DND-41 (cell line): ENCODE results near the gene SGTA.

Source experiments
- ATAC-seq: fragments of 200-7000 bp; cut with Tn5 transposase; 3 replicates; pipeline ENCODE4 v1.9.1; 2021; ENCODE audit warnings: low read depth; ENCODE audit not compliant: insufficient read depth
- DNase-seq: peaks from one replicate; pipeline ENCODE4 v3.0.0-alpha.2; 2020
- H2AFZ ChIP-seq: 2 replicates; pipeline ENCODE4 v1.6.0; 2012; ENCODE audit warnings: low read depth, low read length
- H3K27ac ChIP-seq: 2 replicates; pipeline ENCODE4 v1.5.1; 2012; ENCODE audit warnings: low read length, inconsistent platforms
- H3K27me3 ChIP-seq: fragments of 200-600 bp; sonication (generic); 2 replicates; pipeline ENCODE4 v1.6.0; 2012; ENCODE audit warnings: low read length, mild to moderate bottlenecking, inconsistent platforms; ENCODE audit not compliant: insufficient read depth, poor library complexity
- H3K36me3 ChIP-seq: 2 replicates; pipeline ENCODE4 v1.5.1; 2012; ENCODE audit warnings: low read length, inconsistent platforms; ENCODE audit not compliant: insufficient read depth
- H3K4me1 ChIP-seq: 2 replicates; pipeline ENCODE4 v1.5.1; 2012; ENCODE audit warnings: mild to moderate bottlenecking, low read length; ENCODE audit not compliant: insufficient read depth
- H3K4me2 ChIP-seq: 2 replicates; pipeline ENCODE4 v1.6.0; 2012; ENCODE audit warnings: mild to moderate bottlenecking, moderate library complexity, low read length, inconsistent platforms; ENCODE audit not compliant: insufficient read depth
- H3K4me3 ChIP-seq, 2 experiments: fragments of 200-600 bp in 1 of 2; shearing (Covaris generic) in 1 of 2; 2 replicates each; pipeline ENCODE4 v1.5.1; 2012 to 2016; ENCODE audit warnings: inconsistent platforms in 2 of 2, low read length in 2 of 2, mild to moderate bottlenecking in 2 of 2, low read depth in 1 of 2, moderate library complexity in 1 of 2
- H3K79me2 ChIP-seq: 2 replicates; pipeline ENCODE4 v1.6.0; 2012; ENCODE audit warnings: low read length, inconsistent platforms; ENCODE audit not compliant: insufficient read depth
- H3K9ac ChIP-seq: 2 replicates; pipeline ENCODE4 v1.6.0; 2012; ENCODE audit warnings: low read depth, mild to moderate bottlenecking, inconsistent platforms, low read length, moderate library complexity
- H3K9me3 ChIP-seq: 2 replicates; pipeline ENCODE4 v1.5.1; 2012; ENCODE audit warnings: low read length, moderate library complexity, mild to moderate bottlenecking, inconsistent platforms; ENCODE audit not compliant: insufficient read depth, severe bottlenecking
- H4K20me1 ChIP-seq: 2 replicates; pipeline ENCODE4 v1.6.0; 2012; ENCODE audit warnings: low read length; ENCODE audit not compliant: insufficient read depth
- EZH2 ChIP-seq: IDR thresholded peaks from 3 replicates; pipeline ENCODE4 v1.6.1; 2012; ENCODE audit warnings: borderline replicate concordance, low read depth, mild to moderate bottlenecking, moderate library complexity, low read length, inconsistent platforms; ENCODE audit not compliant: severe bottlenecking
- TF ChIP-seq, protein P1 (sequence below): IDR thresholded peaks from 2 replicates; pipeline ENCODE4 v1.5.1; 2012; ENCODE audit warnings: borderline replicate concordance, low read length, moderate library complexity, mild to moderate bottlenecking; ENCODE audit not compliant: poor library complexity, severe bottlenecking; ENCODE audit errors: extremely low read depth

The SGTA gene

DNA sequence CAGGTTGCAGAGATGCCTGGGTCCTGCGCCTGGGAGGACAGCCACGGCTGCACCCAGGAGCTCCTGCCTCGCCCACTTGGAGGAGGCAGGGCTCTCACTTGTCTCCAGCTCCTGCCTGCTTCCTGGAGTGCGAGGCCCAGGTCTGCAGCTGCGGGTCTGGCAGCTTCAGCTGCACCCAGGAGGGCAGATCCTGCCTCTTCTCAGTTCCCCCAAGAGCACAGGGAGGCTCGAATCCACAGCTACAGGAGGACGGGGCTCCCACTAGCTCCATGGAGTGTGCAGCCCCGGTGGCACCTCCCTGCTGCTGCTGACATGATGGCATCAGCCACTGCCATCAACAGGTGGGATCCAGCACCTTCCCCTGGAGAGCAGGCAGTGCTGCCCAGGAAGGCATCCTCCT lies 41.1 kb upstream of the SGTA start:
- no peaks in the 10 kb centered on the region for H4K20me1 ChIP-seq
- H3K36me3 ChIP-seq: peaks cover 24% of the 10 kb centered on the region
- H3K27me3 ChIP-seq: no peaks in the 10 kb centered on the region
- peaks cover 6% of the 10 kb centered on the region for H3K79me2 ChIP-seq
- no peak overlapping the region for H3K9ac ChIP-seq
- H3K4me3 ChIP-seq: no peak overlapping the region
- H3K4me2 ChIP-seq: no peak overlapping the region
- no peaks in the 10 kb centered on the region for H3K9me3 ChIP-seq
- ATAC-seq (no peak), DNase-seq (no peak)
- no peak overlapping the region for H3K27ac ChIP-seq
- TF ChIP-seq EZH2: no peak
- TF ChIP-seq, protein P1, sequence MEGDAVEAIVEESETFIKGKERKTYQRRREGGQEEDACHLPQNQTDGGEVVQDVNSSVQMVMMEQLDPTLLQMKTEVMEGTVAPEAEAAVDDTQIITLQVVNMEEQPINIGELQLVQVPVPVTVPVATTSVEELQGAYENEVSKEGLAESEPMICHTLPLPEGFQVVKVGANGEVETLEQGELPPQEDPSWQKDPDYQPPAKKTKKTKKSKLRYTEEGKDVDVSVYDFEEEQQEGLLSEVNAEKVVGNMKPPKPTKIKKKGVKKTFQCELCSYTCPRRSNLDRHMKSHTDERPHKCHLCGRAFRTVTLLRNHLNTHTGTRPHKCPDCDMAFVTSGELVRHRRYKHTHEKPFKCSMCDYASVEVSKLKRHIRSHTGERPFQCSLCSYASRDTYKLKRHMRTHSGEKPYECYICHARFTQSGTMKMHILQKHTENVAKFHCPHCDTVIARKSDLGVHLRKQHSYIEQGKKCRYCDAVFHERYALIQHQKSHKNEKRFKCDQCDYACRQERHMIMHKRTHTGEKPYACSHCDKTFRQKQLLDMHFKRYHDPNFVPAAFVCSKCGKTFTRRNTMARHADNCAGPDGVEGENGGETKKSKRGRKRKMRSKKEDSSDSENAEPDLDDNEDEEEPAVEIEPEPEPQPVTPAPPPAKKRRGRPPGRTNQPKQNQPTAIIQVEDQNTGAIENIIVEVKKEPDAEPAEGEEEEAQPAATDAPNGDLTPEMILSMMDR: no peak
- no peak overlapping the region for H2AFZ ChIP-seq
- peaks cover 18% of the 10 kb centered on the region for H3K4me1 ChIP-seq

DNA sequence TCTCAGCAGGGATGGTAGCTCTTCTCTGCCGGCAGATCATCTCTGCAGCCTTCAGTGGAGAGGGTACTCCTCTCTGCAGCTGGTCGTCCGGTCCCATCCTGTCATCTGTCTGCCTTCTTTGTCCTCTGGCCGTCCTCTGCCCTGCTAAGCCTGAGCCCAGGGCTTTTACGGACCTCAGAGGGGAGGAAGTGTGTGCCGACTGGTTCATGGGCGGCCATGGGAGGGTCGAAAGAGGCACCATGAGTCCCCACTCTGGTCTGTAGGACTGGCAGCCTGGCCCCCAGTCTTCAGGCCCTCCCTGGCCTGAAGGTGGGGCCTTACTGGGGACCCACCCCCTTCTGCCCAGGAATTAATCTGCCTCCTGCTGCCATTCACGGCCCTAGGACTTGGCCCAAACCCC lies 40.6 kb upstream of the SGTA start:
- no peak for DNase-seq

DNA sequence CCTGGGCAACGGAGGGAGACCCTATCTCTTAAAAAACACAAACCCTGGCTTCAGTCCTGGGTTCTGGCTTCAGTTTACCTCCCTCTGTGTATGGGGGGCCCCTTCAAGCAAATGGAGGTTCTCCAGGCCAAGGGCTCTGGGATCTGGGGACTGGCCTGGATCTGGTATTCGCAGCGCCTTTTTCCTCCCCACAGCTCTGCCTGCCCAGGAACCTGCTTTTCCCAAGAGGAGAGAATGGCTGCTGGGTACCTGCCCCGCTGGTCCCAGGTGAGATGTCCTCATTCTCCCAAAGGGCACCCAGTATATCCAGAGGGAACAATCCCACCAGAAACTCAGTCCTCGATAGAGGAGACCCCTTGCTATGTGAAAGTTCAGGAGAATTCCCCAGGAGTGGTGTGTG lies 39.8 kb upstream of the SGTA start:
- TF ChIP-seq, protein P1: no peak
- no peak for TF ChIP-seq EZH2
- no peaks in the 10 kb centered on the region for H4K20me1 ChIP-seq
- H3K4me3 ChIP-seq: no peak overlapping the region
- H3K36me3 ChIP-seq: peaks cover 21% of the 10 kb centered on the region
- H2AFZ ChIP-seq: no peak overlapping the region
- peaks cover 19% of the 10 kb centered on the region for H3K4me1 ChIP-seq
- DNase-seq: no peak
- no peaks in the 10 kb centered on the region for H3K27me3 ChIP-seq
- H3K4me2 ChIP-seq: no peak overlapping the region
- no peak overlapping the region for H3K27ac ChIP-seq
- no peak for ATAC-seq
- H3K79me2 ChIP-seq: peaks cover 6% of the 10 kb centered on the region
- no peak overlapping the region for H3K9ac ChIP-seq
- H3K9me3 ChIP-seq: no peaks in the 10 kb centered on the region

More for the DNA sequence above, 40.6 kb upstream of the SGTA start:
- Histone ChIP-seq H3K9me3 (no peaks in the 10 kb centered on the region), H3K27me3 (no peaks in the 10 kb centered on the region), H3K4me2 (no peak overlapping the region), H2AFZ (no peak overlapping the region), H4K20me1 (no peaks in the 10 kb centered on the region), H3K36me3 (peaks cover 24% of the 10 kb centered on the region), H3K9ac (no peak overlapping the region), H3K27ac (no peak overlapping the region), H3K4me1 (peaks cover 19% of the 10 kb centered on the region), H3K79me2 (peaks cover 6% of the 10 kb centered on the region), H3K4me3 (no peak overlapping the region)
- no peak for ATAC-seq
- TF ChIP-seq, protein P1: no peak
- no peak for TF ChIP-seq EZH2
